Naive B cell (primary cell): ENCODE measurements around the gene TMEM131. TPM values are rescaled to one million over a fixed set of nuclear protein-coding genes. Genes with fewer than 3 reads are reported as not detected.

ENCODE experiments used
- ATAC-seq, 2 donors: fragments of 150-1000 bp; cut with Tn5 transposase; 2 replicates each; pipeline ENCODE4 v1.10.0; 2021; ENCODE audit warnings: low read depth in 2 of 2, mild to moderate bottlenecking in 2 of 2, moderate library complexity in 2 of 2
- DNase-seq: peaks from one replicate; pipeline ENCODE4 v3.0.0; 2022
- H3K27ac Mint-ChIP-seq, 6 donors: one replicate each; pipeline ENCODE4 v1.8.0; 2020 to 2022; ENCODE audit warnings: mild to moderate bottlenecking in 6 of 6, mixed read lengths in 6 of 6, moderate library complexity in 5 of 6, inconsistent platforms in 2 of 6
- H3K27me3 Mint-ChIP-seq, 3 donors: one replicate each; pipeline ENCODE4 v1.8.0; 2021 to 2022; ENCODE audit warnings: mixed read lengths in 3 of 3, mild to moderate bottlenecking in 1 of 3
- H3K36me3 Mint-ChIP-seq, 2 donors: one replicate each; pipeline ENCODE4 v1.8.0; 2020 to 2022; ENCODE audit warnings: mixed read lengths in 2 of 2, inconsistent platforms in 1 of 2, mild to moderate bottlenecking in 1 of 2
- H3K4me1 Mint-ChIP-seq, 3 donors: one replicate each; pipeline ENCODE4 v1.8.0; 2020 to 2022; ENCODE audit warnings: mixed read lengths in 3 of 3, inconsistent platforms in 1 of 3, mild to moderate bottlenecking in 1 of 3, moderate library complexity in 1 of 3
- H3K4me3 Mint-ChIP-seq, 8 donors: one replicate each; pipeline ENCODE4 v1.8.0; 2020 to 2022; ENCODE audit warnings: mild to moderate bottlenecking in 8 of 8, mixed read lengths in 8 of 8, moderate library complexity in 8 of 8, inconsistent platforms in 2 of 8
- H3K9me3 Mint-ChIP-seq, 7 donors: one replicate each; pipeline ENCODE4 v1.8.0; 2020 to 2022; ENCODE audit warnings: mixed read lengths in 7 of 7, mild to moderate bottlenecking in 5 of 7, inconsistent platforms in 2 of 7, moderate library complexity in 1 of 7
- polyA plus RNA-seq, 6 donors: library from polyadenylated mRNA; unstranded; fragments of 300-500 nt; fragmentation: Illumina TruSeq; gene quantifications; one replicate each; pipeline ENCODE4 v1.2.3, GENCODE V29; 2021; ENCODE audit warnings: low read depth in 6 of 6

Gene TMEM131
- polyA plus RNA-seq, 6 donors from 2014 or later = 13.4 to 32.9 (median 19.1) TPM

- ATAC-seq (no peak), DNase-seq (no peak)
- peak overlapping the region in 1 of 6 donors; percentile 90 for H3K27ac Mint-ChIP-seq
- H3K27me3 Mint-ChIP-seq = no peaks in the 10 kb centered on the region
- H3K4me3 Mint-ChIP-seq = peak overlapping the region in 1 of 8 donors; percentile 15
- peaks cover 22 to 42% (median 33%) of the 10 kb centered on the region in 3 donors for H3K4me1 Mint-ChIP-seq
- H3K9me3 Mint-ChIP-seq = no peaks in the 10 kb centered on the region
- H3K36me3 Mint-ChIP-seq = peaks cover 0 to 10% of the 10 kb centered on the region in 2 donors
These were observed 253.3 kb downstream of the TMEM131 start for GRCh38 chr2:97742381-97742847.

DNA sequence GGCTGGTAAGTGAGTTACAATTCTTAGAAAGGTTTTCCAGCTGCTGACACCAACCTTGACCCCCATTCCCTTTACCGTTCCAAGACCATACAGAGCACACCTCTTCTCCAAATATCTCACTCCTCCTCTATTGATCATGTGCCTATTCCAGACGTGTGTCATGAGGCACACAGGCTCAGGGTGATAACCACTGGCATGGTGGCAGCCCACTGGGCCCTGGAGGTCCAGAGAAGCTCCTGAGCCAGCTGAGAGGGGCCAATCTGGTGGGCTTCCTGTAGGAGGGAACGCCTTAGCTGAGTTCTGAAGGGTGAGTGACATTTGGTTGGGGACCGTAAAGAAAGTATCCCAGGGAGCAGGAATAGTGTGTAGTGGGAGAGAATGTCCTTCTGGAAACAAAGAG is 254.1 kb downstream of the TMEM131 start:
- no peaks in the 10 kb centered on the region for H3K27me3 Mint-ChIP-seq
- peak overlapping the region in 5 of 6 donors; percentile 12 to 90 (median 56) for H3K27ac Mint-ChIP-seq
- no peaks in the 10 kb centered on the region for H3K9me3 Mint-ChIP-seq
- no peak for DNase-seq
- peaks cover 16 to 39% (median 25%) of the 10 kb centered on the region in 3 donors for H3K4me1 Mint-ChIP-seq
- H3K36me3 Mint-ChIP-seq = peaks cover 0 to 10% of the 10 kb centered on the region in 2 donors
- H3K4me3 Mint-ChIP-seq = no peak overlapping the region
- ATAC-seq = no peak

GRCh38 chr2:97741251-97741650 is 254.5 kb downstream of the TMEM131 start:
- Mint-ChIP-seq H3K4me1 (peaks cover 17 to 39% (median 23%) of the 10 kb centered on the region in 3 donors), H3K27me3 (no peaks in the 10 kb centered on the region), H3K36me3 (peaks cover 0 to 10% of the 10 kb centered on the region in 2 donors), H3K4me3 (no peak overlapping the region), H3K9me3 (no peaks in the 10 kb centered on the region), H3K27ac (peak overlapping the region in 3 of 6 donors; percentile 33 to 56 (median 47))
- no peak for DNase-seq
- ATAC-seq = no peak

DNA sequence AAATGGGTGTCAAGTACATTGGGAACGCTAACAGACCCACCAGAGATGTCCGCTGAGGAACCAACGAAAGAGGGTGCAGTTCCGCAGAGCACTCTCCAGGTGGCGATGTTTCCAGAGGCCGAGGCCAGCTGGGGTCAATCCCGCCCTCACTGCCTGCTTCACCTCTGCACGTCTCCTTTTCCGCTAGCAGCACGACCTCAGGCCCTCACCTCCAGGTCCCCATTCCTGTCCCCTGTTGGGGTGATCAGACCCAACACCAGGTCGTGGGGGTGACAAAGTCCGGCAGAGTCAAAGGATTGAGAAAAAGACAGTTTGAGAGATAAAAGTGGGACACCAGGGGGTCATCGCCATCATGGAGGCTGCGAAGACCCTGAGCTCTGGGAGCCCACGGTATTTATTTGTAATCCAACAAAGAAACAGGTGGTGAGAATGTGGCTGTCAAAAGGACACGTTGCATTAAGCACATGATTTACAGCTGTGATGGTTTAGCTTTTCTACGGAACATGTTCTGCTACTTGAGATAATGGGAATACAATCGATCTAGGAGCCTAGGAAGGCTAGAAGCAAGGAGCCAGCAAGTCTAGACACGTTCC is 255.1 kb downstream of the TMEM131 start:
- Mint-ChIP-seq H3K27me3 (no peaks in the 10 kb centered on the region), H3K27ac (peak overlapping the region in 2 of 6 donors; percentile 33 to 47), H3K9me3 (no peaks in the 10 kb centered on the region), H3K4me1 (peaks cover 14 to 35% (median 20%) of the 10 kb centered on the region in 3 donors), H3K36me3 (peaks cover 0 to 10% of the 10 kb centered on the region in 2 donors), H3K4me3 (no peak overlapping the region)
- DNase-seq (peak; percentile 25), ATAC-seq (peak; percentile 48 to 56)

GRCh38 chr2:97739893-97740245 is 255.9 kb downstream of the TMEM131 start:
- Mint-ChIP-seq H3K4me1 (peaks cover 9 to 27% (median 13%) of the 10 kb centered on the region in 3 donors), H3K9me3 (no peaks in the 10 kb centered on the region), H3K4me3 (no peak overlapping the region), H3K36me3 (peaks cover 0 to 10% of the 10 kb centered on the region in 2 donors), H3K27me3 (no peaks in the 10 kb centered on the region), H3K27ac (no peak overlapping the region)
- DNase-seq = no peak
- ATAC-seq = no peak

- DNase-seq (no peak), ATAC-seq (no peak)
- Mint-ChIP-seq H3K27ac (peak overlapping the region in 2 of 6 donors; percentile 81 to 93), H3K9me3 (no peaks in the 10 kb centered on the region), H3K27me3 (no peaks in the 10 kb centered on the region), H3K4me3 (no peak overlapping the region), H3K4me1 (peaks cover 9 to 22% (median 11%) of the 10 kb centered on the region in 3 donors), H3K36me3 (peaks cover 0 to 7% of the 10 kb centered on the region in 2 donors)
These were observed 256.5 kb downstream of the TMEM131 start for GRCh38 chr2:97739020-97739892.

DNA sequence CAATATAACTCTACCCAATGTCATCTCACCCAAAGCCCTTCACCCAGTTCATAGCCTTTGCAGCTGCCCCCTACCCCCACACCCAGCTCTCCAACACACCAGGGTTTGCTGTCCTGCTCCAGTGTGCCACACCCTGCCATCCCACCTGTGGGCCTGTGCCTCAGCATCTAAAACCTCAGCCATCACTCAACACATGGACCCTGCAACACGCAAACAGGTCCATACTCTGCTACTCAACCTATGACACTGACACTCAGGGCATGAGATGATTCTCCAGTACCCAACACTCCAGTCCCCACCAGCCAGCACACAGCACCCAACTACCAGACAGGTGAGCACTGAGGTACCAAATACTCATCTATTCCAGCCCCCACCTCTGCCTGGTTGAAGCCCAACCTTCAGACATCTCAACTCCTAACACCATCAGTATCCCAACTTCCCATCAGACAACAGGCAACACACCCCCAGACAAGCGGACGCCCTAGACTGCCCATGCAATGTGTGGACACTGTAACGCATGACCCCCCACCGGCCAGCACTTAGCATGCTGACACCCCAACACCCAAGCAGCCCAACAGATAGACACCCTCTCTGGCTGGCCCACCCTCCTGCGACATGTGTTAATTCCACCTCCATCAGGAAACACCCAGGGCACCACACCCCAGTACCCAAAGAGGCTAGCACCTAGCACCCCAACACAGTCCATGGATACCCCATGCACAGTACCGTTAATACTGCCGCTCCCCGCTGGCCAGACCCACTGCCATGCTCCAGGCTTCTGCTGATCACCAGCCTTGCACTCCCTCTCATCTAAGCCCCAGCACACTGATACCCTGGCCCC is 257.3 kb downstream of the TMEM131 start:
- Mint-ChIP-seq H3K4me3 (no peak overlapping the region), H3K9me3 (no peaks in the 10 kb centered on the region), H3K27ac (peak overlapping the region in 3 of 6 donors; percentile 1 to 81 (median 67)), H3K4me1 (peaks cover 6 to 20% (median 9%) of the 10 kb centered on the region in 3 donors), H3K27me3 (no peaks in the 10 kb centered on the region), H3K36me3 (no peaks in the 10 kb centered on the region)
- ATAC-seq = no peak
- DNase-seq = no peak

- ATAC-seq (no peak), DNase-seq (no peak)
- peaks cover 6 to 18% (median 9%) of the 10 kb centered on the region in 3 donors for H3K4me1 Mint-ChIP-seq
- no peak overlapping the region for H3K27ac Mint-ChIP-seq
- no peaks in the 10 kb centered on the region for H3K27me3 Mint-ChIP-seq
- H3K36me3 Mint-ChIP-seq = no peaks in the 10 kb centered on the region
- H3K4me3 Mint-ChIP-seq = no peak overlapping the region
- H3K9me3 Mint-ChIP-seq = no peaks in the 10 kb centered on the region
These were observed 258.1 kb downstream of the TMEM131 start for GRCh38 chr2:97737421-97738178.

- Mint-ChIP-seq H3K9me3 (no peaks in the 10 kb centered on the region), H3K4me3 (no peak overlapping the region), H3K4me1 (peaks cover 6 to 16% (median 7%) of the 10 kb centered on the region in 3 donors), H3K27me3 (no peaks in the 10 kb centered on the region), H3K27ac (peak overlapping the region in 2 of 6 donors; percentile 56 to 61), H3K36me3 (peaks cover 0 to under 1% of the 10 kb centered on the region in 2 donors)
- ATAC-seq (no peak), DNase-seq (no peak)
These were observed 259.0 kb downstream of the TMEM131 start for GRCh38 chr2:97736608-97737330.

- H3K4me3 Mint-ChIP-seq = peak overlapping the region in 1 of 8 donors; percentile 16
- peaks cover 5 to 6% of the 10 kb centered on the region in 2 donors for H3K36me3 Mint-ChIP-seq
- peak overlapping the region in 1 of 6 donors; percentile 56 for H3K27ac Mint-ChIP-seq
These were observed 259.6 kb downstream of the TMEM131 start for GRCh38 chr2:97736185-97736584.

GRCh38 chr2:97735161-97735561 is 260.6 kb downstream of the TMEM131 start:
- ATAC-seq (no peak), DNase-seq (no peak)
- H3K27me3 Mint-ChIP-seq = no peaks in the 10 kb centered on the region
- H3K4me1 Mint-ChIP-seq = peaks cover 0 to 8% (median 4%) of the 10 kb centered on the region in 3 donors
- H3K27ac Mint-ChIP-seq = no peak overlapping the region
- peaks cover 6 to 7% of the 10 kb centered on the region in 2 donors for H3K36me3 Mint-ChIP-seq
- H3K4me3 Mint-ChIP-seq = no peak overlapping the region
- peaks cover 0 to 4% (median 0%) of the 10 kb centered on the region in 7 donors for H3K9me3 Mint-ChIP-seq

More at GRCh38 chr2:97736185-97736584, 259.6 kb downstream of the TMEM131 start:
- peaks cover 4 to 15% (median 6%) of the 10 kb centered on the region in 3 donors for H3K4me1 Mint-ChIP-seq
- ATAC-seq (no peak), DNase-seq (no peak)
- peaks cover 0 to 1% (median 0%) of the 10 kb centered on the region in 7 donors for H3K9me3 Mint-ChIP-seq
- no peaks in the 10 kb centered on the region for H3K27me3 Mint-ChIP-seq
